DMS114 treated with DMSO at 0.1 percent for 48 hours (cell line): ENCODE data around the gene DIDO1.
A peak's percentile ranks its signal among the peaks of the same experiment; 100 is the strongest.

Source experiments
- DNase-seq: peaks from one replicate; lab custom pipeline; 2025; ENCODE audit not compliant: unreplicated experiment; lab: John Stamatoyannopoulos, UW

DIDO1 gene

GRCh38 chr20:62913043-62913630 is 13.2 kb downstream of the DIDO1 start:
- DNase-seq: no peak

- no peak for DNase-seq
Observed at GRCh38 chr20:62911701-62912280, 14.5 kb downstream of the DIDO1 start.

- no peak for DNase-seq
Observed at GRCh38 chr20:62910777-62911497, 15.4 kb downstream of the DIDO1 start.

- no peak for DNase-seq
Observed at GRCh38 chr20:62910217-62910766, 16.0 kb downstream of the DIDO1 start.

- no peak for DNase-seq
Observed at GRCh38 chr20:62908971-62909791, 17.1 kb downstream of the DIDO1 start.

GRCh38 chr20:62907384-62908317 is 18.7 kb downstream of the DIDO1 start:
- DNase-seq: no peak

- DNase-seq: no peak
Observed at GRCh38 chr20:62906647-62907375, 19.5 kb downstream of the DIDO1 start.

- DNase-seq: no peak
Observed at GRCh38 chr20:62906209-62906608, 20.1 kb downstream of the DIDO1 start.

GRCh38 chr20:62905536-62906117 is 20.7 kb downstream of the DIDO1 start:
- DNase-seq: no peak

GRCh38 chr20:62902926-62903615 is 23.2 kb downstream of the DIDO1 start:
- DNase-seq: no peak

GRCh38 chr20:62901891-62902290 is 24.4 kb downstream of the DIDO1 start:
- DNase-seq: no peak

- peak; percentile 39 for DNase-seq
Observed at GRCh38 chr20:62900692-62901584, 25.4 kb downstream of the DIDO1 start.

- peak; percentile 55 for DNase-seq
Observed at GRCh38 chr20:62900052-62900691, 26.1 kb downstream of the DIDO1 start.

GRCh38 chr20:62899633-62900051 is 26.7 kb downstream of the DIDO1 start:
- DNase-seq: no peak

GRCh38 chr20:62898970-62899632 is 27.2 kb downstream of the DIDO1 start:
- DNase-seq: no peak

GRCh38 chr20:62898093-62898964 is 28.0 kb downstream of the DIDO1 start:
- no peak for DNase-seq
